Nephron (organoid): ENCODE measurements around the gene RTN4RL1.

Experiments
- H3K27ac Mint-ChIP-seq, 3 experiments: 2 replicates each; pipeline ENCODE4 v1.8.0; 2020; ENCODE audit warnings: mixed read lengths in 3 of 3, mild to moderate bottlenecking in 2 of 3, moderate library complexity in 1 of 3
- H3K27me3 Mint-ChIP-seq: 2 replicates; pipeline ENCODE4 v1.8.0; 2021; ENCODE audit warnings: low read depth, mild to moderate bottlenecking, moderate library complexity, mixed read lengths
- H3K36me3 Mint-ChIP-seq: 2 replicates; pipeline ENCODE4 v1.8.0; 2020; ENCODE audit warnings: low read depth, mixed read lengths
- H3K4me1 Mint-ChIP-seq: 2 replicates; pipeline ENCODE4 v1.8.0; 2020; ENCODE audit warnings: mixed read lengths
- H3K4me3 Mint-ChIP-seq, 3 experiments: 2 replicates each; pipeline ENCODE4 v1.8.0; 2020; ENCODE audit warnings: mild to moderate bottlenecking in 3 of 3, mixed read lengths in 3 of 3, moderate library complexity in 2 of 3
- H3K9me3 Mint-ChIP-seq: 2 replicates; pipeline ENCODE4 v1.8.0; 2020; ENCODE audit warnings: mixed read lengths
- TF ChIP-seq, protein P1 (sequence below), 3 experiments: fragments of 200-600 bp; sonication (generic); IDR thresholded peaks; one replicate each; pipeline ENCODE4 v1.5.0; 2021; ENCODE audit warnings: antibody characterized with exemption in 3 of 3; ENCODE audit not compliant: unreplicated experiment in 3 of 3

Gene RTN4RL1

DNA sequence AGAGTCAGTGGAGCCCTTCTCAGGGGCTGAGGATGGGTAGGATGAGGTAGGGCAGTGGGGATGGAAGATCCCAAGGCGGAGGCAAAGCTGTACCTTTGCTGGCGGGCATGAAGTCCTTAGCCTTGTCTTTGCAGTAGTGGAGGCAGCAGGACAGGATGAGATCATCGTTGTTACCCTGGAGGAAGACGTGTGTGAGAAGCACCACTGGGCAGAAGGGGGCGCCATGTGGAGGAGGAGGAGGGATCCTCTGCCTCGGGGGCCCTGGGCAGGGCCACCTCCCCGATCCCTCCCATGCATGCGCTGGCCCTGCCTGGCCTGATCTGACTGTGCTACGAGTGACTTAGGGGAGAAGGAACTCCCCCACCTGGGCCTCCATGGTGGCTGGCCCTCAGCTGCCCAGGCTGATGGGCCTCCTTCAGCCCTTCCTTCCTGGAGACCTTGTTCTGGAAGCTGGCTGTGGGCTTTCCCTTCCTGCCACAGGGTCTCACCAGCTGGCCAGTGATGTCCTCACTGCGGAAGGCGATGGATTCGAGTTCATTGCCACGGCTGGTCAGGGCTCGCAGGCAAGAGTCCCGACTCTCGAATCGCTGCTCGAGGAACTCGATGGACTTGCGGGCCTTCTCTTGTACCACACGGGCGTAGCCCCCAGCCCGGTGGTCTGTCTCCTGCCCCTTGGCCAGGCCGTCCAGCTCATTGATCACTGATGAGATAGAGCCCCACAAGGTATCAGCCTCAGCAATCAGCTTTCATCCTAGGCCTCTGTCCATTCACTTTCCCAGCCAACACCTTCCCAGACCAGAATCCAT, 40.0 kb upstream of the RTN4RL1 start:
- peak overlapping the region in 1 of 3 experiments; percentile 22 for H3K4me3 Mint-ChIP-seq
- peaks cover 86% of the 10 kb centered on the region for H3K4me1 Mint-ChIP-seq

DNA sequence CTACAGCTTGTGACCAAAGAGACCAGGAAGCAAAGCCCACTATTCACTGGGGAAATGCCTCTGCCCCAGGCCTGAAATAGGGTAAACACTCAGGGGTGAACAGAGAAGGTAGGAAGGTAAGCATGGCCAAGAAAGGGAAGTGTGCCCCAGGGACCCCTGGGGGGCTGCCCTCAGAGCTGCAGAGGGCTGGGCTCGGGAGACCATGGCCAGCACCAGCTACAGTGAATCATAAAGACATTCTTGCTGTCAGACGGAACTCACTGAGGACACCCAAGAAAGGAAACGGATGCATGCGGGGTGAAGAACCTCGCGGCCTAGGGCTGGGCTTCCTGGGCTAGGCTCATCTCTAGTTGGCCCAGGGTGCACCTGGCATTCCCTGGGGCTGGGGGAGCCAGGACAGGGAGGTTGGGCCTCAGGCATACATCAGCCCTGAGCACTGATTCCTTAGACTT, 39.4 kb upstream of the RTN4RL1 start:
- Mint-ChIP-seq H3K27ac (peak overlapping the region; percentile 83 to 95 (median 93)), H3K4me1 (peaks cover 85% of the 10 kb centered on the region), H3K9me3 (no peaks in the 10 kb centered on the region), H3K4me3 (peak overlapping the region in 2 of 3 experiments; percentile 17 to 18), H3K27me3 (peaks cover 29% of the 10 kb centered on the region), H3K36me3 (peaks cover 78% of the 10 kb centered on the region)
- TF ChIP-seq, protein P1, sequence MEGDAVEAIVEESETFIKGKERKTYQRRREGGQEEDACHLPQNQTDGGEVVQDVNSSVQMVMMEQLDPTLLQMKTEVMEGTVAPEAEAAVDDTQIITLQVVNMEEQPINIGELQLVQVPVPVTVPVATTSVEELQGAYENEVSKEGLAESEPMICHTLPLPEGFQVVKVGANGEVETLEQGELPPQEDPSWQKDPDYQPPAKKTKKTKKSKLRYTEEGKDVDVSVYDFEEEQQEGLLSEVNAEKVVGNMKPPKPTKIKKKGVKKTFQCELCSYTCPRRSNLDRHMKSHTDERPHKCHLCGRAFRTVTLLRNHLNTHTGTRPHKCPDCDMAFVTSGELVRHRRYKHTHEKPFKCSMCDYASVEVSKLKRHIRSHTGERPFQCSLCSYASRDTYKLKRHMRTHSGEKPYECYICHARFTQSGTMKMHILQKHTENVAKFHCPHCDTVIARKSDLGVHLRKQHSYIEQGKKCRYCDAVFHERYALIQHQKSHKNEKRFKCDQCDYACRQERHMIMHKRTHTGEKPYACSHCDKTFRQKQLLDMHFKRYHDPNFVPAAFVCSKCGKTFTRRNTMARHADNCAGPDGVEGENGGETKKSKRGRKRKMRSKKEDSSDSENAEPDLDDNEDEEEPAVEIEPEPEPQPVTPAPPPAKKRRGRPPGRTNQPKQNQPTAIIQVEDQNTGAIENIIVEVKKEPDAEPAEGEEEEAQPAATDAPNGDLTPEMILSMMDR (IDR thresholded peaks at IDR 0.05; ENCODE audit: unreplicated experiment in 3 of 3) = no peak

More for the DNA sequence above, 40.0 kb upstream of the RTN4RL1 start:
- TF ChIP-seq, protein P1 (IDR thresholded peaks at IDR 0.05; ENCODE audit: unreplicated experiment in 3 of 3) = peak in 2 of 3 experiments; percentile 18 to 21
- Mint-ChIP-seq H3K27ac (peak overlapping the region; percentile 83 to 96 (median 93)), H3K9me3 (no peaks in the 10 kb centered on the region), H3K27me3 (peaks cover 22% of the 10 kb centered on the region), H3K36me3 (peaks cover 78% of the 10 kb centered on the region)

DNA sequence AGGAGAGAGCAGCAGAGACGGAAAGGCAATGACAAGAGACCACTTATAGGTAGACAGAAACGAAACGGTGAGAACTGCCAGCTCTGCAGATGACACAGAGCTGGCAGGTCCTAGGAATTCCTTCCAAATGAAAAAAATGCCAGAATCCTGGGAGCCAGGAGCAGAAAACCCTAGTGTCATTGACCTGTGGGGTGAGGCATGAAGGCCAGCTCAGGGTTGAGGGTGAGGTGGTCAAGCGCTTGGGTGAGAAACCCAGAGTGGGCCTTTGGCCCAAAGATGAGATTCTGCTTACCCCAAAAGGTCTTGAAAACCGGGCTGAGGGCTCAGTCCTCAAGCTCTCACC, 39.0 kb upstream of the RTN4RL1 start:
- Mint-ChIP-seq H3K4me1 (peaks cover 87% of the 10 kb centered on the region), H3K27me3 (peaks cover 33% of the 10 kb centered on the region), H3K27ac (peak overlapping the region; percentile 83 to 95 (median 93)), H3K9me3 (no peaks in the 10 kb centered on the region), H3K4me3 (peak overlapping the region in 1 of 3 experiments; percentile 1), H3K36me3 (peaks cover 80% of the 10 kb centered on the region)
- TF ChIP-seq, protein P1 (IDR thresholded peaks at IDR 0.05; ENCODE audit: unreplicated experiment in 3 of 3) = no peak

DNA sequence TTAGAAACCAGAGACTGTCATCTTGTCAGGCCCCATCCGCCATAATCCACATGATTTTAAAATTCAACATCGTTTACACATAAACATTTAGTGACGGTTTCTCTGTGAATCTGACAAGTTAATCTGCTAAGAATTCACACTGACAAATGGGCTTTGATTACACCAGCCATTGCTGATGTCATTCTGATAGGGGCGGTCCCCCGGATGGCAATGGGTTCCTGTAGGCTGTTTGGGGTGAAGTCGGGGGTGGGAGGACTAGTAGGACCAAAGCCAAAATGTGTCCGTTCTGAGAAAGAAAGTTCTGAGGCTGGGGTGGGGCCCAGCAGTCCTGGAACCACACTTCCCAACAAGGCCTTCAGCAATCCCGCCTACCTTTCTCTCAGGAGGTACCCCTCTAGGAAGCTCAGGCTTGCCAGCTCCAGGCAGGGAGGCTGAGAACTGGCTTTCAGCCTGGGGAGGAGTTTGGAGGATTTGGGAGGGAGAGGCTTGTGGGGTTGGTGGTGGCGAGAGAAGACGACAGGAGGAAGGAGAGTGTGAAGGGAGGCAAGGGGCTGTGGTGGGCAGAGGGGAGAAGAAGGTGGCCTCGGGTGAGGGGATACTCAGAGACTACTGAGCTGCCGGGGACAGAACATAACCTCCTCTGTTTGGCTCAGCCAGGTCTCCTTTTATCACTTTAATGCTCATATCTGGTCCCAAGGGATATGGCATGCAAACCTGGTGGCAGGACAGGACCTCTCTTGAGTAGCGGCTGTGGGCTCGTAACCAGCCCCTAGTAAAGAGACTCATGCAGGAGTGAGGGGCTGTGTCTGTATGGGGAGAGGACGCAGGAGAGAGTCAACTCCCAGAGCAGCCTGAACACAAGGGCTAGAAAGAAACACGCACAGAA, 38.4 kb upstream of the RTN4RL1 start:
- peaks cover 81% of the 10 kb centered on the region for H3K4me1 Mint-ChIP-seq
- peak overlapping the region in 2 of 3 experiments; percentile 1 to 15 for H3K4me3 Mint-ChIP-seq
- H3K9me3 Mint-ChIP-seq = no peaks in the 10 kb centered on the region
- peak overlapping the region; percentile 83 to 95 (median 93) for H3K27ac Mint-ChIP-seq
- TF ChIP-seq, protein P1 (IDR thresholded peaks at IDR 0.05; ENCODE audit: unreplicated experiment in 3 of 3) = no peak
- peaks cover 74% of the 10 kb centered on the region for H3K36me3 Mint-ChIP-seq
- peaks cover 33% of the 10 kb centered on the region for H3K27me3 Mint-ChIP-seq

DNA sequence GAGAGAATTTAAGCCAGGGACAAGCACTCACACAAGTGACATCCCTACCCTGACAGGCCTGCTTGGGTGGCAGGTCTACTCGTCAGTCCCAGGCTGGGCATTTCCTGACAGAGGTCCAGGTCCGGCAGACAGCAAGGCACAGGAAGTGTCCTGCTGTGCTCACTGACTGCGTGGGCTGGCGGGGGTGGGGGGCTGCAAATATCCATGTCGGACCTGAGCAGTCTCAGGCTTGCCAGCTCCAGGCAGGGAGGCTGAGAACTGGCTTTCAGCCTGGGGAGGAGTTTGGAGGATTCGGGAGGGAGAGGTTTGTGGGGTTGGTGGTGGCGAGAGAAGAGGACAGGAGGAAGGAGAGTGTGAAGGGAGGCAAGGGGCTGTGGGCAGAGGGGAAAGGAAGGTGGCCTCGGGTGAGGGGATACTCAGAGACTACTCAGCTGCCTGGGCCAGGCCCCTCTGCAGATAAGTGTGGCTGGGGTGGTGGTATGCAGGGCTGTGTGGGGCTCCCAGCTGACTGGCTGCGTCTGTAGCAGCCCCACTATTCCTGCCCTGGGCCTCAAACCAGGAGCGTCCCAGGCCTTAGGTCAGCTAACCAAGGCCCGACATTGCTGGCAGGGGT, 37.5 kb upstream of the RTN4RL1 start:
- TF ChIP-seq, protein P1 (IDR thresholded peaks at IDR 0.05; ENCODE audit: unreplicated experiment in 3 of 3) = no peak
- H3K9me3 Mint-ChIP-seq = no peaks in the 10 kb centered on the region
- peak overlapping the region; percentile 54 to 66 (median 62) for H3K4me3 Mint-ChIP-seq
- peaks cover 74% of the 10 kb centered on the region for H3K36me3 Mint-ChIP-seq
- H3K4me1 Mint-ChIP-seq = peaks cover 74% of the 10 kb centered on the region
- peaks cover 41% of the 10 kb centered on the region for H3K27me3 Mint-ChIP-seq
- H3K27ac Mint-ChIP-seq = peak overlapping the region; percentile 83 to 95 (median 93)
